ENCODE data around the gene MAPK1IP1L. TPM values are rescaled to one million over a fixed set of nuclear protein-coding genes. Genes with fewer than 3 reads are reported as not detected.

Gene MAPK1IP1L
- total and polyA plus RNA-seq, 3 experiments from 2014 or later, result 86.8 to 106 (median 104) TPM

DNA sequence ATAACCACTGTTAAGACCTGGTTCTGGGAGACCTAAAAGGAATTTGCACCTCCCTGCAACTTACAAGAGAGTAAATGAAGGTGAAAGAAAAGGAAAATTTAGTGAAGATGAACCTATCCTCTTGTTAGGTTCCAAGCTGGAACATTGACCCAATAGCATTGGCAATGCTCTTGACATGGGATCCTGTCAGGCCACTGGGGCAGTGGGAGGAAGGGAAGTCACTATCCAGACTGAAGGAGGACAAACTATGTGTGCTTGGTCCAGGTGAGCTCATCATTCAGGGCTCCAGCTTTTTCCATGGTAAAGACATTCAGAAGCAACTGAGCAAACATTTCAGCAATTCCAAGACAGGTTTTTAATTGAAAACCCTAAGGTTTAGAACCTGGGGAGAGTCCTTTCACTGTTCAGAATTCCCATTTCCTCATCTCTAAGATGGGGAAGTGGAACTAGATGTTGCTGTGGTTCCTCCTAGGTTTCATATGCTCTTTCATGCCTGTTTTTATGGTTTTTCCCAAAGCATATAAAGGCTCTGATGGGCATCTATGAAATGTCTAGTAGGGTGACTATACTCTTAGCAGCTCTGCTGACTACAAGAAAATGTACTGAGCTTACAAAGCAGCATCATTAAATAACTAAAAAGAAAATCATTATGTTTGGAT is 33.1 kb downstream of the MAPK1IP1L start:
- CTCF ChIA-PET, result interaction anchor here (0.8 to 3.1 kb wide), 3 partner anchors 33 to 76 kb away, joined by 3 to 11 read pairs (median 4); partner anchors contain the start of gene MAPK1IP1L
- Mint-ChIP-seq H3K36me3 (peaks cover 0 to 3% (median 0%) of the 10 kb centered on the region in 3 donors), H3K4me1 (peaks cover 2 to 3% (median 3%) of the 10 kb centered on the region in 3 donors), H3K27me3 (peaks cover 0 to 1% of the 10 kb centered on the region in 2 donors), H3K4me3 (no peak overlapping the region), H3K27ac (no peak overlapping the region), H3K9me3 (no peaks in the 10 kb centered on the region)
- H3K4me1 ChIP-seq (ENCODE audit: insufficient read depth, low read length), result no peaks in the 10 kb centered on the region
- no peak overlapping the region for H3K4me3 ChIP-seq (ENCODE audit: low read length)
- DNase-seq, result no peak
- no peak overlapping the region for H3K27ac ChIP-seq (ENCODE audit: low read depth, low read length)
- no peaks in the 10 kb centered on the region for H3K9me3 ChIP-seq (ENCODE audit: low read length)
- POLR2A ChIA-PET, result no interaction called here
- H3K27me3 ChIP-seq (ENCODE audit: insufficient read depth, low read length, poor library complexity, severe bottlenecking), result no peaks in the 10 kb centered on the region
- H3K36me3 ChIP-seq (ENCODE audit: insufficient read depth, low read length), result no peaks in the 10 kb centered on the region

DNA sequence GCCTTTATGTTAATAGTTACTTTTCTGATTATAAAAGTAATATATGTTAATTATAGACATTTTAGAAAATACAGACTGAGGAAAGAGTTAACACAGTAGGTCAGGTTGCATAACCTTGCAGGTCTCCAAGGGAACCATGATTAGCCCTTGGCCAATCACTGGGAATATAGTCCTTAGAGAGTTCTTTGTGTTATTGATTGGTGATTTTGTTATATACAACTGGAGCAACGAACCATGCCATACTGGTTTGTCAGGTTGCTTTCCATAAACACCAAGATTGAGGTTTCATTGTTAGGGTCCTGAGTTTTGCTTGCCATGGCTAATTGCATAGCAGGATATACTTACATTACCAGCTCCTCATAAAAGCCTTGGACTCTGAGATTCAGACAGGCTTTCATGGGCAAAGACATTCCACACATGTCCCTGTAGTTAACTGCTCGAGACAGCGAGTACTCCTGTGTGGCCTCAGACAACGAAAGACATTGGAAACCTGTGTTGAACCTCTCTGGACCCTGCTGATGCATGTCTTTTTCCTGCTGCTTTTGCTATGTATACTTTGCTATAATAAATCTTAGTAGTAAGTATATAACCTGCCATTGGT is 33.7 kb downstream of the MAPK1IP1L start:
- H3K4me1 Mint-ChIP-seq, result peaks cover 3 to 6% (median 4%) of the 10 kb centered on the region in 3 donors

GRCh38 chr14:55086938-55087337 is 35.5 kb downstream of the MAPK1IP1L start:
- Histone ChIP-seq H3K4me3 (ENCODE audit: low read length) (no peak overlapping the region), H3K27ac (ENCODE audit: low read depth, low read length) (no peak overlapping the region), H3K36me3 (ENCODE audit: insufficient read depth, low read length) (no peaks in the 10 kb centered on the region), H3K27me3 (ENCODE audit: insufficient read depth, low read length, poor library complexity, severe bottlenecking) (no peaks in the 10 kb centered on the region), H3K9me3 (ENCODE audit: low read length) (no peaks in the 10 kb centered on the region), H3K4me1 (ENCODE audit: insufficient read depth, low read length) (no peaks in the 10 kb centered on the region)
- Mint-ChIP-seq H3K4me1 (peaks cover 3 to 9% (median 6%) of the 10 kb centered on the region in 3 donors), H3K9me3 (no peaks in the 10 kb centered on the region), H3K36me3 (no peaks in the 10 kb centered on the region), H3K27me3 (peaks cover 0 to 1% of the 10 kb centered on the region in 2 donors), H3K27ac (no peak overlapping the region), H3K4me3 (no peak overlapping the region)
- POLR2A ChIA-PET, result no interaction called here
- CTCF ChIA-PET, result interaction anchor here (1.8 to 10.5 kb wide), 2 partner anchors 9 to 72 kb away, joined by 7 to 143 read pairs; no protein-coding TSS in a partner anchor
- DNase-seq, result no peak

More for the DNA sequence above, 33.7 kb downstream of the MAPK1IP1L start:
- Histone ChIP-seq H3K27ac (ENCODE audit: low read depth, low read length) (no peak overlapping the region), H3K4me1 (ENCODE audit: insufficient read depth, low read length) (no peaks in the 10 kb centered on the region), H3K36me3 (ENCODE audit: insufficient read depth, low read length) (no peaks in the 10 kb centered on the region), H3K27me3 (ENCODE audit: insufficient read depth, low read length, poor library complexity, severe bottlenecking) (no peaks in the 10 kb centered on the region), H3K9me3 (ENCODE audit: low read length) (no peaks in the 10 kb centered on the region), H3K4me3 (ENCODE audit: low read length) (no peak overlapping the region)
- CTCF ChIA-PET, result interaction anchor here (1.4 to 3.1 kb wide), 2 partner anchors 34 to 76 kb away, joined by 4 to 11 read pairs; partner anchors contain the start of gene MAPK1IP1L
- DNase-seq, result no peak
- POLR2A ChIA-PET, result no interaction called here
- Mint-ChIP-seq H3K27me3 (peaks cover 0 to 1% of the 10 kb centered on the region in 2 donors), H3K36me3 (peaks cover 0 to 3% (median 0%) of the 10 kb centered on the region in 3 donors), H3K4me3 (no peak overlapping the region), H3K9me3 (no peaks in the 10 kb centered on the region), H3K27ac (no peak overlapping the region)

GRCh38 chr14:55088356-55088755 is 36.9 kb downstream of the MAPK1IP1L start:
- POLR2A ChIA-PET, result interaction anchor here (2.2 kb wide), 1 partner anchor 72 kb away, joined by 10 read pairs; no protein-coding TSS in a partner anchor
- no peak for DNase-seq
- Histone ChIP-seq H3K9me3 (ENCODE audit: low read length) (no peaks in the 10 kb centered on the region), H3K4me3 (ENCODE audit: low read length) (no peak overlapping the region), H3K27ac (ENCODE audit: low read depth, low read length) (no peak overlapping the region), H3K36me3 (ENCODE audit: insufficient read depth, low read length) (no peaks in the 10 kb centered on the region), H3K4me1 (ENCODE audit: insufficient read depth, low read length) (no peaks in the 10 kb centered on the region), H3K27me3 (ENCODE audit: insufficient read depth, low read length, poor library complexity, severe bottlenecking) (no peaks in the 10 kb centered on the region)
- H3K9me3 Mint-ChIP-seq, result no peaks in the 10 kb centered on the region
- H3K27me3 Mint-ChIP-seq, result peaks cover 0 to 1% of the 10 kb centered on the region in 2 donors
- CTCF ChIA-PET, result interaction anchor here (0.9 to 10.5 kb wide), 4 partner anchors 9 to 71 kb away, joined by 3 to 143 read pairs (median 6); no protein-coding TSS in a partner anchor
- peaks cover 4 to 14% (median 6%) of the 10 kb centered on the region in 3 donors for H3K4me1 Mint-ChIP-seq
- no peak overlapping the region for H3K27ac Mint-ChIP-seq
- H3K4me3 Mint-ChIP-seq, result no peak overlapping the region
- H3K36me3 Mint-ChIP-seq, result no peaks in the 10 kb centered on the region

DNA sequence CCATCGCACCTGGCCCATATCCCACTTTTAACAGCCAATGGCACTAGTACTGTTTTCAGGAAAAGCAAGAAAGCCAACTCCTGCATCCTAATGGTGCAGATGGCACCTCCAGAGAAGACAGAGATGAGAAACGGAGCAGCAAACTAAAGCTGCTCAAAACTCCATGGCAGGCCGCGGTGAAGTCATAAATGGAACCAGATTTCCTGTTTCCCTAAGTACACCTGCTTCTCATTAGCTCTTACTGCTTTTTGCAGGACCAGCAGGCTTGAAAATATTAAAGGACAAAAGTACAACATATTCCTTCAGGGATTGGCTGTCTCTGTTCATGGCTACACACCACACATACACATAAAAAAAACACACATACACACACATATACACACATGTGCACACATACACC is 40.9 kb downstream of the MAPK1IP1L start:
- POLR2A ChIA-PET, result interaction anchor here (1.5 kb wide), 1 partner anchor 10 kb away, joined by 6 read pairs; no protein-coding TSS in a partner anchor
- no peak overlapping the region for H3K27ac Mint-ChIP-seq
- no peaks in the 10 kb centered on the region for H3K36me3 ChIP-seq (ENCODE audit: insufficient read depth, low read length)
- peaks cover 0 to 1% (median 0%) of the 10 kb centered on the region in 3 donors for H3K36me3 Mint-ChIP-seq
- no peaks in the 10 kb centered on the region for H3K27me3 Mint-ChIP-seq
- H3K27me3 ChIP-seq (ENCODE audit: insufficient read depth, low read length, poor library complexity, severe bottlenecking), result no peaks in the 10 kb centered on the region
- no peak overlapping the region for H3K4me3 Mint-ChIP-seq
- no peaks in the 10 kb centered on the region for H3K9me3 ChIP-seq (ENCODE audit: low read length)
- H3K4me3 ChIP-seq (ENCODE audit: low read length), result no peak overlapping the region
- CTCF ChIA-PET, result interaction anchor here (3.9 to 10.5 kb wide), 2 partner anchors 10 to 67 kb away, joined by 31 to 143 read pairs; no protein-coding TSS in a partner anchor
- peaks cover 9 to 21% (median 12%) of the 10 kb centered on the region in 3 donors for H3K4me1 Mint-ChIP-seq
- H3K27ac ChIP-seq (ENCODE audit: low read depth, low read length), result no peak overlapping the region
- H3K9me3 Mint-ChIP-seq, result no peaks in the 10 kb centered on the region
- H3K4me1 ChIP-seq (ENCODE audit: insufficient read depth, low read length), result no peaks in the 10 kb centered on the region
- no peak for DNase-seq

DNA sequence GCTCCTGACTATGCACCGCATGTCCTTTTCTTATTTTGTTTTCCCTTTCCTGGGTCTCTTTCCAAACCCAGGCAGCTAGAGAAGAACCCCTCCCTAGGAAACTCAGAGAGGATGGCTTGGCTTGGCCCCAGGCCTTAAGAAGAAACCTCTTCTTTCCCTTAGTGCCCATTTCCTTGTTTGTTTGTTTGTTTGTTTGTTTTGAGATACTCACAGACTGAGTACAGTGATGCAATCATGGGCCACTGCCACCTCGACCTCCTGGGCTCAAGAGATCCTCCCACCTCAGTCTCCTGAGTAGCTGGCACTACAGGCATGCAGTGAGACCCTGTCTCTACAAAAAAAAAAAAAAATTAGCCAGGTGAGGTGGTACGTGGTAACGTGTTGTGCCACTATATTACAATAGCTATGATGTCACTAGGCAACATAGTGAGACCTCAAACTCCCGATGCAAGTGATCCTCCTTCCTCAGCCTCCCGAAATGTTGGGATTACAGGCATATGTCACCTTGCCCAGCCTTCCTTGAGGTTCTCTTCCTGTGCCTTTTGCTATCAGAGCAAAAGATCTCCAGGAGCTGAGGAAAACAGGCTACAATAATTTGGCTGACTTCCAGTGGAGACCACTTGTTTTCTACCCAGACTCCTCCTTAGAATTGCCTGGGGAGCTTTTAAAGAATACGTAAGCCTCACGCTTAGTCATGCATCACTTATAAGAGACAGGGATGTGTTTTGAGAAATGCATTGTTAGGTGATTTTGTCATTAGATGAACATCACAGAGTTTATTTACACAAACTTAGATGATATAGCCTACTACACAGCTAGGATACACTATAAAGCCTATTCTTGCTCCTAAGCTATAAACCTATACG is 43.1 kb downstream of the MAPK1IP1L start:
- Mint-ChIP-seq H3K4me1 (peaks cover 21 to 37% (median 24%) of the 10 kb centered on the region in 3 donors), H3K9me3 (no peaks in the 10 kb centered on the region), H3K27ac (peak overlapping the region in 1 of 8 donors; percentile 19), H3K27me3 (no peaks in the 10 kb centered on the region), H3K4me3 (no peak overlapping the region), H3K36me3 (peaks cover 0 to 4% (median 0%) of the 10 kb centered on the region in 3 donors)
- no peak for DNase-seq
- Histone ChIP-seq H3K27ac (ENCODE audit: low read depth, low read length) (no peak overlapping the region), H3K4me3 (ENCODE audit: low read length) (no peak overlapping the region), H3K36me3 (ENCODE audit: insufficient read depth, low read length) (no peaks in the 10 kb centered on the region), H3K27me3 (ENCODE audit: insufficient read depth, low read length, poor library complexity, severe bottlenecking) (no peaks in the 10 kb centered on the region), H3K9me3 (ENCODE audit: low read length) (no peaks in the 10 kb centered on the region), H3K4me1 (ENCODE audit: insufficient read depth, low read length) (peaks cover 12% of the 10 kb centered on the region)
- ChIA-PET POLR2A (interaction anchor here (0.6 to 1.5 kb wide), 3 partner anchors 35 to 88 kb away, joined by 3 to 7 read pairs (median 4); partner anchors contain the start of gene LGALS3), CTCF (interaction anchor here (1.0 to 10.5 kb wide), 5 partner anchors 8 to 65 kb away, joined by 3 to 143 read pairs (median 5); partner anchors contain the start of gene MAPK1IP1L)

DNA sequence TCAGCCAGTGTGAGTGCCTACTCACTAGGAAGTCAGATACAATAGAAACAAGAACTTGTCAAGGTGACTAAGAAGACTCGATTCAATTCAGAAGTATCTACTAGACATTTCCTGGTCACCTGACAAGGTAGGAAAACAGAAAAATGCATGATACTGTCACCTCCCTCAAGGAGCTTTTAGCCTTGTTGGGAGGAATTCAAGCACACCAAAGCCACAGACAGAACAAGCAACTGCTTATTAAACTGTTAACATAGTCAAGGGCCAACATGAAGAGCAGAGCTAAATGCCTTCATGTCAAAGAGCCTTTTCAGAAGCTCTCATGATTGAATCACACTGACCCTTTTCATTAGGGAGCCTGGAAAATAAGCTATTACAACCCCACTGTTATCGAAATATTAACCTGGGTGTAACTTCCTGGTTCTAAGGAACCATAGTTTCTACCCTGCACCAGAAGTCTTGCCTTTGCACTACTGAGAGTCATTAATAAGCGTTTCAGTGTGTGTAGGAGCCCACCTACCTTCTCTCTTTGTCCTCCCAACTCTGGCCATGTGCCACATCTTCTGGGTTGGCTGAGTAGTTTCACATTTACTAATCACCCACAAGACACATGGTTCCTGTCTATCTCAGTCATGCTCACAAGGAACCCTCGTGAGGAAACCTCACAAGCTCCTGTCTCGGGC is 46.6 kb downstream of the MAPK1IP1L start:
- POLR2A ChIA-PET, result interaction anchor here (0.7 to 1.7 kb wide), 3 partner anchors 10 to 34 kb away, joined by 3 to 11 read pairs (median 7); no protein-coding TSS in a partner anchor
- CTCF ChIA-PET, result interaction anchor here (1.5 to 2.5 kb wide), 4 partner anchors 10 to 63 kb away, joined by 3 to 11 read pairs (median 6); partner anchors contain the start of gene MAPK1IP1L
- Mint-ChIP-seq H3K4me1 (peaks cover 41 to 55% (median 43%) of the 10 kb centered on the region in 3 donors), H3K27me3 (no peaks in the 10 kb centered on the region), H3K4me3 (peak overlapping the region; percentile 22 to 78 (median 69)), H3K9me3 (peaks cover 0 to 2% (median 0%) of the 10 kb centered on the region in 5 donors), H3K36me3 (peaks cover 0 to 4% (median 0%) of the 10 kb centered on the region in 3 donors), H3K27ac (peak overlapping the region; percentile 74 to 93 (median 84))
- Histone ChIP-seq H3K27me3 (ENCODE audit: insufficient read depth, low read length, poor library complexity, severe bottlenecking) (no peaks in the 10 kb centered on the region), H3K27ac (ENCODE audit: low read depth, low read length) (no peak overlapping the region), H3K4me3 (ENCODE audit: low read length) (no peak overlapping the region), H3K9me3 (ENCODE audit: low read length) (no peaks in the 10 kb centered on the region), H3K4me1 (ENCODE audit: insufficient read depth, low read length) (peaks cover 27% of the 10 kb centered on the region), H3K36me3 (ENCODE audit: insufficient read depth, low read length) (no peaks in the 10 kb centered on the region)
- DNase-seq, result peak in 4 of 5 donors; percentile 6 to 74 (median 26)
